C4-2B (cell line): ENCODE data around the gene ARMC2.

Experiments used
- CTCF ChIP-seq: fragments of 450-650 bp; conservative IDR thresholded peaks from 2 replicates; pipeline ENCODE4 v1.5.1; 2017; ENCODE audit warnings: mild to moderate bottlenecking
- ZFX ChIP-seq: fragments of 450-650 bp; IDR thresholded peaks from 2 replicates; pipeline ENCODE4 v1.6.1; 2017

- TF ChIP-seq CTCF = no peak
- no peak for TF ChIP-seq ZFX
Measured at GRCh38 chr6:108873251-108873650, 25.0 kb downstream of the ARMC2 start.
